HG03066 (cell line): ENCODE results near the gene IFIT5.
"Not testable (repeated sequence)": the region's sequence is repeated elsewhere in the genome, so short reads cannot be mapped to it uniquely, and the experiment has no call there.

Experiments
- ATAC-seq: cut with Tn5 transposase; IDR thresholded peaks from one replicate; pipeline ENCODE4 v1.9.1; 2021; ENCODE audit warnings: low read depth; ENCODE audit not compliant: unreplicated experiment

The IFIT5 gene

DNA sequence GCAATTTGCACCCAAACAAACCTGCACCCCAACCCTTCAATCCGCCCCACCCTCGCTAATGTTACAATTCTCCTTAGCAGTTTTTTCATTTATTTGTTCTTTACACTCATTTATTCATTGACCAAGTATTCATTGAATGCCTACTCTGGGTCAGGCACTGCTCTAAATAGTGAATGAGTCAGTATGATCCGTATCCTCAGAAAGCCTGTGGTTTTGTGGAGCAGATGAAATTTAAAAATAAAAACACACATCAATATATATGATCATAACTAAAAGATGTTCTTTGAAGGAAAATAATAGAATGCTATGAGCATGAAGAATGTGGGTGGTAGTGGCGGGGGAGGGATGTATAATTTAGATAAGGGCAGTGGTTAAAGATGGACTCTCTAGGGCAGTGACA is 13.3 kb downstream of the IFIT5 start:
- no peak for ATAC-seq

DNA sequence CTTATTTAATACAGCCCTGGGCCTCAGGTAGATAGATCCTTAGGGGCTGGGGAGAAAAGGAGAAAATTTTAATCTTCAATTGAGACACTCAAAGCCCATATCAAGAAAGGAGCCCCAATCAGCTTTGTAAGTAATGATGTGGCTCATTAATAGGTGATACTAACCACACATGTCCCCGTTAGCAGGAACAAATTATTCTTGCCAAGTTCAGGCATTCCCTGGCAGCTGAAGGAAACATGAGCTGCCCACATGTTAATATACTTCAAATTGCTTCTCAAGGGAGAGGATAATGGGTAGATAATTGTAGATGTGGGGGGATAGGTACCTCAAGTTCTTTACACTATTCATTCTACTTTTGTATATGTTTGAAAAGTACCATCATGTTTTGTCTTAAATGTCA is 14.5 kb downstream of the IFIT5 start:
- ATAC-seq = no peak

DNA sequence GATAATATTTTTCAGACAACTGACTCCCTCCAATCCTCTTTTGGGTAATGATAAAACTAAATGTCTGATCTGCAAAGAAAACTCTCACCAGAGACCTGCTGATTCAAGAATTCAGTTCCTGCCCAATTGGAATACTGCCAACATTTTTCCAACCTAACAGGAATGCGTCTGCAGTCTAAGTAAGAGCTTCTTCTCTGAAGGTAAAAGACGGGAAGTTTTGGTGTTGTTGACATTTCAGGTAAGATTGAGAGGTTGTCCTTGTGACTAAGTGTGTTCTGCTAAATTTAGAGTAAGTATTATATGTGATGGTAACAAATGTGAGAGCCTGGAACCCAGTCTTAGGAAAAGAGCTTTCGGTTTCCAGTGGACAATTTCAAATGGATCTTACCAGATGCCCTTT is 17.6 kb downstream of the IFIT5 start:
- ATAC-seq = no peak

DNA sequence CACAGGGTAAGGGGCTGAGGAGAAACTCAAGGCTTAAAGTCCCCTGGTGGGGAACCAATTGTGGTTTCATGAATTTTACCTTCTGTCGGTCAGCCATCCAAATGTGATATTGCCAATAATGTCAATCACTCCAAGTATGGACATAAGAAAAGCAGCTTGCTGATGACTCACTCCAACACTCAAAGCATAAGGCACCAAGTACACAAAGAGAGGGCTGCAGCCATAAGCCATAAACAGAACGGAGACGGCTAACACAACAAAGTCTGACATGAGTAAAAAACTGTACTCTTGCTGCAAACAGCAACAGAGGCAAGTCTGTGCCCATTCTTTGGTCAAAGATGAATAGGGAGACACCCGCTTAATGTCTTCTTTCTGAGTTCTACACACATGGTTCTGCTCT is 24.2 kb downstream of the IFIT5 start:
- ATAC-seq = no peak

DNA sequence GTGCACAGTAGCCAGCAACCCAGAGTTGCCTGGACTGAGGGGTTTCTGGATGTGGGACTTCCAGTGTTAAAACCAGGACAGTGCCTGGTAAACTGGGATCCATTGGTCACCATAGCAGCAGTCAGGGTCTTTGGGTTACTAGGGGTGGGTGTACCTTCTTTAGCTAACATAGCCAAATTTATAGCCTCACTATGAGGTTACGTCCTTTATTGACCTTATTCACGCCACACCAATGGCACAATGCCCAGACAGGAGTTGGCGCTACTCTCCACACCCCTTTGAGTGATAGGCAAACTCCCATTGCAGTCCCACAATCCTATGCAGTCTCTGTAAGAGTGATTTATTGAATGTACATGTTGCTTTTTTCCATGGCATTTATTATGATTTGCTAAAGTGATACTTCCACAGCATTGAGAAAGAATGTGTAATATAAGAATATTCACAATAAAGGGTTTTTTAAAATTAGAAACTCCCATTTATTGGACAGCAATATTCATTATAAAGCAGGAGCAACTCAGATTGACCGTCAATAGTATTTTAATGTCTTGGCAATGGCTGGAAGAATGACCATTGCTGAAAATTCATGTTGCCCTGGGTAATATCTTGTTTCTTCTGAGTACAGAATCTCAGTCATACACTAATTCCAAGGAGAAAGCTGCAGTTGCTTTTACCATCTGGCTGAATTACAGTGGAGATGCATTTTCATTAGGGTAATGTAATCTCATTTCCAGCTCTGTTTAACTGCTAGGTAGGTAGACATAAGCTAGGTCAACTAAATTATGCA is 26.1 kb downstream of the IFIT5 start:
- no peak for ATAC-seq

DNA sequence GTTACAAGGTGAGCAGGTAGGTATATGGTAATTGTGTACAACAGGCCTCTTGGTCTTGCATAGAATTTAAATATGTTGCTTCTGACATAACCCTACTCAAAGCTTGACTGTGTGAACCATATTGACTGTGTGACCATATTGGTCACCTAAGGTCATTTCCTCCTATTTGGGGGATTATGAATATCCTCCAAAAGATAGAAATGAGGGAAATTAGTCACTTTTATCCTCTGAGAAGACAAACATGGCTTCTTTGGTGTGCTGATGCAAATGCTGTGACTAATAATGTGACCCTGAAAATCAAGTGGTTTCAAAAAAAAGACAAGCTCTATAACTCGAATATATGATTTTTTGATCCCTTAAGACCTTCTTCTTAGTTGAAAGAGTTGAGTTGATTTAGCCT is 27.9 kb downstream of the IFIT5 start:
- no peak for ATAC-seq

DNA sequence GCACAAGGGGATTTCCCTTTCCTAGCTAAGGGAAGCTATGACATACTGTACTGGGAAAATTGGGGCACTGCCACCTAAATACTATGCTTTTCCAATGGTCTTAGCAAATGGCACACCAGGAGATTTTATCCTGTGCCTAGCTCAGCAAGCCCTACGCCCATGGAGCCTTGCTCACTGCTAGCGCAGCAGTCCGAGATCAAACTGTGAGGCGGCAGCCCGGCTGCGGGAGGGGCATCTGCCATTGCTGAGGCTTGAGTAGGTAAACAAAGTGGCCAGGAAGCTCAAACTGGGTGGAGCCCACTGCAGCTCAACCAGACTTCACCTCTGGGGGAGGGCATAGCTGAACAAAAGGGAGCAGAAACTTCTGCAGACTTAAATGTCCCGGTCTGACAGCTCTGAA is 30.5 kb downstream of the IFIT5 start:
- ATAC-seq = not testable (repeated sequence)

DNA sequence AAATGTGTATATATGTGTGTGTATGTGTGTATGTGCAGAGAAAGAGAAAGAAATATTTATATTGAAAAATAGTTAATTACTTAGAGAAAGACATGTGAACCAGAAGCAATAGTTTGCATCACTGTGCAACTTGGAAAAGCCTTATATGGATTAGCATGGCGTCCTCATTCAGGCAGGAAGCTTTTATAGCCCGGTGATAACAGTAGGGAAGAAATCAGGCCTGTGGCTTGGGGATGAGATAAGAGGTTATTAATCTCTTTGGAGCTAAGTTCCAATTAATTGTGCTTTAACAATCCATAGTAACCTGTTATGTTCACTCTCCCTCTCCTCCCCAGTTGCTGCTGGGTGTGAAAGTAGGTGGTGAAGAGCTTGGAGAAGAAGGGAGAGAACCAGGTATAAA is 36.5 kb downstream of the IFIT5 start:
- ATAC-seq = no peak

DNA sequence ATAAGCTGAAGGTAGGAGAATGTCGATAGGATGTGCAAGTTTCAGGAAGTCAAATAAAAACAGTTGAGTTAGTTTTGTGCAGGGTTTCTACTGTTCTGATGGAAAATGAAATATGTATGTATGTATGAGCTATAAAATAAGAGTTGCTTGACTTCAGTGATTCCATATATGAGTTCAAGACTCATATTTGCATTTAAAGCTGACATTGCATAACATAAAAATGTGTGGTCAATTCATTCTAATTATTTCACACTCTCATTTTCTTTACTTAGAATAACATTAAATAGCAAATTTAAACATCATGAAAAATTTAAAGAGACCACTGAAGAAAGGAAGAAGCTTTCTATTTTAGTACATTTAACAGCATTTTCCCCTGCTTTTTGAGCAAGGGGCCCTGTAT is 37.8 kb downstream of the IFIT5 start:
- no peak for ATAC-seq

DNA sequence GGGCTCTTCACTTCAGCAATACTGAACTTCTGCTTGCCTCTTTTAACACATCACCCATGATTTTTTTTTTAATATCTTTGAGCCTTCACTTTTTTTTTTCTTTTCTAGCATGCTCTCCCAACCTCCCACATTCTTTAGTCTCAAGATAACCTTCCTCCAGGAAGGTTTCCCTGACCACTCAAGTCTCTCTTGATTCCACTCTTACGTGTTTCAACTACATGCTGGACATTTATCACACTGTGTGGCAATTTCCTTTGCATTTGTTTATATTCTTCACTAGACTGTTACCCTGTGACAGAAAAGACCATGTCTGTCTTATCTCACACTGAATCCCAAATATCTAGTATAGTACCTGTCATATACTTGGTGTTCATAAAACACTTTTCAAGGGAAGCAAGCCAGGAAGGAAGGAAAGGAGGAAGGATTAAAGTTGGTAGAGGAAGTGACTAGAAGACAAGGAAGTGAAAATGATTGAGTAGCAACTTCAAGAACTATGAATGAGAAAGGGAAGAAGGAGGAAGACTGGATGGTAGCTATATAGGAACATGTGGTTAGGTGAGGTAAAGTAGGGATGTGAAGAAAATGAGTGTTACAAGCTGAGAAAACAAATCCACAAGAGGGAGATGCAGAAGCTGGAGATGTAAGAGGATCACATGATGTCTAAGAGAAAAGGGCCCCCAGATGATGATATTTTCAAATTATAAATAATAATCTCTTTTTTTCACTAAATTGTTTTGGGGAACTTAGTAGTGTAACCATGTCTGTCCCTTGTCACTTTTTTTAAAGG is 40.4 kb downstream of the IFIT5 start:
- no peak for ATAC-seq

DNA sequence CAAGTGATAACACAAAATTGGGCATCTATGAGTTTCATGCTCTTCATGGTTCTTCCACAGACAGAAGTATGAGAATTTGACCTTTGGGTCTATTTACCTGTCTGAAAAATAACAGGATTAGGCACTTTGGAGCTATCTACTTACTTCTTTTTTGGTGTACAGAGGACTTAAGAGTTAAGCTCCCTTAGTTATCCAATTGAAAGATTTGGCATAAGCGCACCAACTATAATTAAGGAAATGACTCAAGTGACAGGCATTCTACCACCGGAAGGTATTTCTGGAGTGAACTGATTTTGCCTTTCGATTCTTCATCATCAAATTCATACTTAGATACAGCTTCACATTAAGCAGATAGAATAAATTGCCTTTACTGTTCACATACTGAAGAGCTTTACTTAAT is 43.9 kb downstream of the IFIT5 start:
- no peak for ATAC-seq

DNA sequence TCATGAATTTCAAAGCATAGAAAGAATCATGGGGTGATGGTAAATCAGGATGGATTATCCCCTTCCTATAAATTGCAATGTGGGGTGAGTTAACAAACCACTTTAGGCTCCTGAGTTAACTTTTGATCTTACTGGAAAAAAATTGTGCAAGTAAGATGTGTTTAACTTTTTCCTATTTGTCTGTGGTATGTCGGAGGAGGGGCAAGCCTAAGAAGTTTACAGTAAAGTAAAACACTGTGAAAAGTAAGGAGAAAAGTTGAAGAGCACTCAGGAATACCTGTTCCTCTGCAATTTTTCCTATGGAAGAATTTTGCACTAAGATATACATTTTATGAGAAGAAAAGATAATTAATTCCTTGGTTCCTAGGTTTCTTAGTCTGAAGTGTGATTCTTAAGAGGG is 44.4 kb downstream of the IFIT5 start:
- no peak for ATAC-seq

DNA sequence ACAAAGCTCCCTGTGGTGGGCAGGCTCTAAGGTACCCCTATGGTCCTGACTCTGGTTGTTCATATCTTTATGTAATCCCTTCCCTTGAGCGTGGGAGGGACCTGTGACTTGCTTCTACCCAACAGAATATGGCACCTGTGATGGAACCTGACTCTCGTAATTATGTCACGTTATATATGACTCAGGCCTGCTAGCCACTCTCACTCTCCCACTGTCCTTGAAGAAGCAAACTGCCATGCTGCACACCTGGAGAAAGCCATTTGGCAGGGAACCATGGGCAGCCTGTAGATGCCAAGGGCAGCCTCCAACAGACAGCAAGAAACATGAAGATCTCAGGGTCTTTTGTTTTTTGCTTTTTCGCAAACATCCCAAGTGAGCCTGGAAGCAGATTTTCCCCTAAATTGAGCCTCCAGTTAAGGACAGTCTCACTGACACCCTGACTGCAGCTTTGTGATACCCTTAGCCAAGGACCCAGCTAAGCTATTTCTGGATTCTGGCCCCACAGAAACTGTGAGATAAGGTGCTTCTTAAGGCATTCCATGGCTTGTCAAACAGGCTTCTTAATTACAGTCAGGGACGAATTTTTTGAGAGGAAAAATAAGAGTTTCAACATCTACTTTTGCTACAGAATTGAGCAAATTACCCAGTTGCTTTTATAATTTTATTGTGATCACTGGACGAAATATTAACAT is 49.6 kb downstream of the IFIT5 start:
- no peak for ATAC-seq

DNA sequence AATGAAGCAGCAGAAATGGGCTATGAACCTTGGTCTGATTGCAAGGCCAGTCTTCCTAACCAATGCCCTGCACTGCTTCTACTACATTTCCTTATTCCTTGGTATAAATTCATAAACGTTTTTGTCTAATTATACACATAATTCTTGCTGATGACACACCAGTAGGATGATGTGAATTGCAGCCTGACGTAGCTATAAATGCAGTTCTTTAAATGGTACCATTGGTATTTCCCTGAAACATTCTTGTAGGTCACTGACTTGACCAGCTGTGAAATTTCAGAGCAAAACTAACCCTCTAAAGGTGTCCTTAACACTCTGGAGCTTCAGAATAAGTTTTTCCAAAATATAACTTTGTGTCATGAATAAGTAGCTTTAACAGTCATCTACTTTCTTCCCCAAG is 50.8 kb downstream of the IFIT5 start:
- no peak for ATAC-seq

DNA sequence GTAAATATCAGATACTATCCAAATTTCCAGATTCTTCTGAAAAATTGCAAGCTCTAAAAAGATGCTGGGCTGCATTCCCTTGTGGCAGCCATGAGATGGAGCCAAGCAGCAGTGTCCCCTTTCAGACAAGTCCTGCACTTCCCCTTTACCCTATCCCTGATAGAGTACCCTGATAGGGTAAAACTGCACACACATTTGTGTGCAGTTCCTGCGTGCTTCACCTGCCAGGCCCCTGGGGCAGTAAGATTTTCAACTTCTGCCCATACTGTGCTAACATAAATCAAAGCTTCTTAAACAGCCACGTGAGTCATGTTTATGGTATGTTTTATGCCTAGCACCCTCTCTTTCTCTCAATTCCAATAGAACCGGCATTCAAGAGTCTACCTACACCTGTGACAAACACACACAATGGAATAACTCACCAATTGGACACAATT is 52.2 kb downstream of the IFIT5 start:
- ATAC-seq = no peak

DNA sequence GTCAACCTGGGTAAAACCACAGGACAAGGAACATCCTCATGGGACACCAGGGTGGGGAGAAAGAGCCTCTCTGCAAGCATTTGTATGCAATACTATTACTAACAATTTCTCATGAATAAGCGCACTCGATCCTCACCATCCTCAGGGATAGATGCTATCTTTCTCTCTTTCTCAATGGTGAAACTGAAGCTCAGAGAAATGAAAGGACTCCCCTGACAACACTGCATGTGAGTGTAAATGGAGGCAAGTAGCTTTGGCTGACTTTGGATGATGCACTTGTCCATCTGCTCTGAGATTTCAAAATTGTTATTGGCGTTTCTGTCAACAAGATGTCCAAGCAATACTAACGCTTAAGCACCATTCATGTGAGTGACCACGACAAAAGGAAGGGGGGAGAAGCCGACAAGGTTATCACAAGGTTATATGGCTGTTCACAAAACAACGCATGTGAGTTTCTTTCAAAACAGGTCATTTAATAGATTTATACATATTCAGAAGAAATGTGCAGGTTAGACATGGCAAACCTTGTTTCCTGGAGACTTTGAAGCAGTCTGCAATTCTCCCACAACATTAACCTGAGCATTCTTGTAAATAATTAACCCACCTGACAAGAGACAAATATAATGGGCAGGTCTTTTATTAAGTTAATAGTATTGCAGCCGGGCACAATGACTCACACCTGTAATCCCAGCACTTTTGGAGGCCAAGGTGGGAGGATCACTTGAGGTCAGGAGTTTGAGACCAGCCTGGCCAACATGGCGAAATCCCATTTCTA is 54.0 kb downstream of the IFIT5 start:
- no peak for ATAC-seq

DNA sequence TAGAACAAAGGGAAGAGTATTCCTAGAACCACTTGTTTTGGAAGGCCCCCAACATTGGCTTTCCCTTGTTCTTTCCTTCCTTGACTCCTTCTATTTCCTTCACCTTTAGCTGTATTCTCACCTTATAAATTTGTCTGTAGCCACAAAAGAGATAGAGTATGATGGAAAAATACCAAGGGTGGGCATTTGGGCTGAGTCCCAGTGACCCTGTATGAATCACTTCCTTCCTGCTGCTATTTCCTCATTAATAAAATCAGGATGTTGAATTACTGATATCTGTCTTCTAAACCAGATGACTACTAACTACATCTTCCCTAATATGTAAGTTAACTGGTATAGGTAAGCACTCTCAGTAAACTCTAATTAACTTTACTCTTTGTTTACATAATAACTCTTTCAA is 55.1 kb downstream of the IFIT5 start:
- no peak for ATAC-seq
